ENCODE data around the gene CBLB.
A peak's percentile ranks its signal among the peaks of the same experiment; 100 is the strongest.

The CBLB gene

GRCh38 chr3:105868742-105869530 lies at the start of gene CBLB:
Gene CBLB (minus strand): TSS chr3:105869012. CDS start chr3:105867577, 1,435 bp downstream.
- DNase-seq: peak; percentile 95

GRCh38 chr3:105916767-105917166 lies 48.0 kb upstream of the CBLB start:
- no peak for DNase-seq

GRCh38 chr3:105915524-105915923 lies 46.7 kb upstream of the CBLB start:
- DNase-seq: no peak

- no peak for DNase-seq
These were observed 44.8 kb upstream of the CBLB start for GRCh38 chr3:105913616-105914015.

GRCh38 chr3:105912891-105913290 lies 44.1 kb upstream of the CBLB start:
- no peak for DNase-seq

- no peak for DNase-seq
These were observed 42.7 kb upstream of the CBLB start for GRCh38 chr3:105911496-105911895.

- DNase-seq: no peak
These were observed 39.0 kb upstream of the CBLB start for GRCh38 chr3:105907777-105908176.

GRCh38 chr3:105906836-105907235 lies 38.0 kb upstream of the CBLB start:
- DNase-seq: peak; percentile 1

GRCh38 chr3:105906345-105906744 lies 37.5 kb upstream of the CBLB start:
- DNase-seq: no peak

GRCh38 chr3:105905328-105905727 lies 36.5 kb upstream of the CBLB start:
- no peak for DNase-seq

GRCh38 chr3:105904678-105905284 lies 36.0 kb upstream of the CBLB start:
- DNase-seq: no peak

GRCh38 chr3:105904251-105904650 lies 35.4 kb upstream of the CBLB start:
- no peak for DNase-seq

GRCh38 chr3:105899516-105899915 lies 30.7 kb upstream of the CBLB start:
- DNase-seq: no peak

- no peak for DNase-seq
These were observed 22.3 kb upstream of the CBLB start for GRCh38 chr3:105891101-105891500.

GRCh38 chr3:105888621-105889579 lies 20.1 kb upstream of the CBLB start:
- no peak for DNase-seq

- DNase-seq: peak; percentile 52
These were observed 16.4 kb upstream of the CBLB start for GRCh38 chr3:105885256-105885655.

GRCh38 chr3:105883798-105884377 lies 15.1 kb upstream of the CBLB start:
- DNase-seq: peak; percentile 4

- DNase-seq: no peak
These were observed 12.0 kb upstream of the CBLB start for GRCh38 chr3:105880681-105881290.

GRCh38 chr3:105878061-105878460 lies 9.2 kb upstream of the CBLB start:
- DNase-seq: no peak

- DNase-seq: no peak
These were observed 8.6 kb upstream of the CBLB start for GRCh38 chr3:105877336-105877910.

- DNase-seq: no peak
These were observed 8.0 kb upstream of the CBLB start for GRCh38 chr3:105876780-105877327.
